Activated T-cell treated with anti-CD3 and anti-CD28 coated beads, Interleukin-2, amount 50 U/mL, for 72 hours (primary cell): Measurements from ENCODE around the gene CABCOCO1. TPM values are rescaled to one million over a fixed set of nuclear protein-coding genes. Genes with fewer than 3 reads are reported as not detected.

Experiments
- ATAC-seq, 2 donors: fragments of 150-1000 bp; cut with Tn5 transposase; replicated peaks in 1 of 2; 2 replicates each; pipeline ENCODE4 v1.10.0; 2021; ENCODE audit warnings: moderate library complexity in 2 of 2, mild to moderate bottlenecking in 1 of 2
- DNase-seq, 2 donors: peaks; one replicate each; pipeline ENCODE4 v3.0.0; 2021 to 2022; ENCODE audit warnings: mixed read lengths in 1 of 2
- H3K27ac Mint-ChIP-seq: one replicate; pipeline ENCODE4 v1.8.0; 2022; ENCODE audit warnings: mild to moderate bottlenecking, moderate library complexity, mixed read lengths
- H3K27me3 Mint-ChIP-seq: one replicate; pipeline ENCODE4 v1.8.0; 2022; ENCODE audit warnings: low read depth, mixed read lengths
- H3K36me3 Mint-ChIP-seq, 2 donors: one replicate each; pipeline ENCODE4 v1.8.0; 2022; ENCODE audit warnings: mixed read lengths in 2 of 2, mild to moderate bottlenecking in 1 of 2; ENCODE audit not compliant: insufficient read depth in 2 of 2
- H3K4me1 Mint-ChIP-seq: one replicate; pipeline ENCODE4 v1.8.0; 2022; ENCODE audit warnings: low read depth, mixed read lengths
- H3K4me3 Mint-ChIP-seq, 2 donors: one replicate each; pipeline ENCODE4 v1.8.0; 2022; ENCODE audit warnings: mild to moderate bottlenecking in 2 of 2, mixed read lengths in 2 of 2, moderate library complexity in 2 of 2
- H3K9me3 Mint-ChIP-seq, 2 donors: one replicate each; pipeline ENCODE4 v1.8.0; 2022; ENCODE audit warnings: mixed read lengths in 2 of 2
- total RNA-seq, 2 donors: library from RNA; stranded (reverse); gene quantifications; one replicate each; pipeline ENCODE4 v1.2.3, GENCODE V29; 2022

CABCOCO1 gene
- not detected for total RNA-seq

DNA sequence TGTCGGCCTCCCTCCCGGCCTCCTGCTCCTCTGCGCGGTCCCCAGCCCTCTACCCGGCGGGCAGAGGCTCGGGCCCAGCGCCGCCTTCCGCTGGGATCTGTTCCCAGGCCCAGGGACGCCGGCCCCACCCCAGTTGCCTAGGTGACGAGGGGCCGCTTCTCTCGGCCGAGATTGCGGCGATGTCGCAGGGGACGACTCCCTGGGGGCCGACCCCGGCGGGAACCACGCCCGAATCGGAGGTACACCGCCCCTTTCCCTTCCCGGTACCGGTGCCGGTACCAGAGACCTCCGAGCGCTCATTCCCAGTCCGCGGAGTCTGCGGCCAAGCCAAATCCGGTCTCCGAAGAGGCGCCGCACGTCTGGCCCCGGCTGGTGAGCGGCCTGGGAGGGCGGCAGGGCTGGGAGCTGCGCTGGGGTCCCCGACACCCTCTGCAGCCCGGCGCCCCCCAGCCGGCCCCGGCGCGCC is at the start of gene CABCOCO1:
CABCOCO1 (plus strand) TSS at position 136 of the 466 bp plus-strand sequence; CDS start at position 180, 44 bp downstream.
- Mint-ChIP-seq H3K36me3 (no peaks in the 10 kb centered on the region), H3K9me3 (no peaks in the 10 kb centered on the region), H3K27ac (no peak within 1 kb of the TSS), H3K27me3 (peaks cover 45% of the 10 kb centered on the region), H3K4me1 (no peaks in the 10 kb centered on the region), H3K4me3 (peak within 1 kb of the TSS in 1 of 2 donors; percentile 46)
- ATAC-seq = no peak
- DNase-seq = no peak

- DNase-seq = no peak
- Mint-ChIP-seq H3K4me3 (no peak overlapping the region), H3K27ac (no peak overlapping the region), H3K36me3 (no peaks in the 10 kb centered on the region), H3K9me3 (no peaks in the 10 kb centered on the region), H3K4me1 (no peaks in the 10 kb centered on the region), H3K27me3 (peaks cover 7% of the 10 kb centered on the region)
- ATAC-seq = no peak
Measured at GRCh38 chr10:61613665-61614064, 49.1 kb upstream of the CABCOCO1 start.

- no peak overlapping the region for H3K27ac Mint-ChIP-seq
- ATAC-seq (no peak), DNase-seq (no peak)
- no peaks in the 10 kb centered on the region for H3K9me3 Mint-ChIP-seq
- H3K36me3 Mint-ChIP-seq = no peaks in the 10 kb centered on the region
- H3K4me1 Mint-ChIP-seq = no peaks in the 10 kb centered on the region
- H3K4me3 Mint-ChIP-seq = no peak overlapping the region
- H3K27me3 Mint-ChIP-seq = no peaks in the 10 kb centered on the region
Measured at GRCh38 chr10:61616611-61617010, 46.1 kb upstream of the CABCOCO1 start.

GRCh38 chr10:61617180-61617579 is 45.5 kb upstream of the CABCOCO1 start:
- Mint-ChIP-seq H3K9me3 (no peaks in the 10 kb centered on the region), H3K4me1 (no peaks in the 10 kb centered on the region), H3K36me3 (no peaks in the 10 kb centered on the region), H3K27me3 (peaks cover 4% of the 10 kb centered on the region), H3K27ac (no peak overlapping the region), H3K4me3 (no peak overlapping the region)
- ATAC-seq (no peak), DNase-seq (no peak)

- ATAC-seq (no peak), DNase-seq (no peak)
Measured at GRCh38 chr10:61617586-61617985, 45.1 kb upstream of the CABCOCO1 start.

GRCh38 chr10:61618388-61618961 is 44.3 kb upstream of the CABCOCO1 start:
- Mint-ChIP-seq H3K9me3 (no peaks in the 10 kb centered on the region), H3K27ac (peak overlapping the region; percentile 22), H3K4me3 (no peak overlapping the region), H3K36me3 (no peaks in the 10 kb centered on the region), H3K27me3 (peaks cover 16% of the 10 kb centered on the region), H3K4me1 (no peaks in the 10 kb centered on the region)
- ATAC-seq (no peak), DNase-seq (no peak)

More at GRCh38 chr10:61617586-61617985, 45.1 kb upstream of the CABCOCO1 start:
- Mint-ChIP-seq H3K4me1 (no peaks in the 10 kb centered on the region), H3K9me3 (no peaks in the 10 kb centered on the region), H3K27ac (no peak overlapping the region), H3K36me3 (no peaks in the 10 kb centered on the region), H3K4me3 (no peak overlapping the region), H3K27me3 (peaks cover 9% of the 10 kb centered on the region)

DNA sequence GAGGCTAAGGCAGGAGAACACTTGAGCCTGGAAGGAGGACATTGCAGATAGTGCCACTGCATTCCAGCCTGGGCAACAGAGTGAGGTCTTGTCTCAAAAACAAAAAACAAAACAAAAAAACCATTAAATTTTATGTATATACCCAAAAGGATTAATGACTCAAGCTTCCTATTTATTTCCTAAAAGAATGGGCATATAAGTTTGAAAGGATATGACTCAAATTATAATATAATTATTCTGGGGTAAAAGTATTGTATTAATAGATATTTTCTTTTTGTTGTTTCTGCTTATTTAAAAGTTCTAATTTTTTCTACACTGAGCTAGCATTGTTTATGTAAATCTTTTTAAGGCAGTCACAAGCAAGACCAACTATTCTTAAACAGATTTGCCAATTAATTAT is 42.2 kb upstream of the CABCOCO1 start:
- Mint-ChIP-seq H3K4me3 (no peak overlapping the region), H3K9me3 (no peaks in the 10 kb centered on the region), H3K36me3 (no peaks in the 10 kb centered on the region), H3K27me3 (peaks cover 16% of the 10 kb centered on the region), H3K27ac (no peak overlapping the region), H3K4me1 (no peaks in the 10 kb centered on the region)
- no peak for DNase-seq
- ATAC-seq = no peak

GRCh38 chr10:61621605-61622051 is 41.1 kb upstream of the CABCOCO1 start:
- no peaks in the 10 kb centered on the region for H3K36me3 Mint-ChIP-seq
- no peak for ATAC-seq
- no peaks in the 10 kb centered on the region for H3K9me3 Mint-ChIP-seq
- H3K27ac Mint-ChIP-seq = no peak overlapping the region
- no peak overlapping the region for H3K4me3 Mint-ChIP-seq
- no peak for DNase-seq
- H3K4me1 Mint-ChIP-seq = no peaks in the 10 kb centered on the region
- H3K27me3 Mint-ChIP-seq = peaks cover 16% of the 10 kb centered on the region

DNA sequence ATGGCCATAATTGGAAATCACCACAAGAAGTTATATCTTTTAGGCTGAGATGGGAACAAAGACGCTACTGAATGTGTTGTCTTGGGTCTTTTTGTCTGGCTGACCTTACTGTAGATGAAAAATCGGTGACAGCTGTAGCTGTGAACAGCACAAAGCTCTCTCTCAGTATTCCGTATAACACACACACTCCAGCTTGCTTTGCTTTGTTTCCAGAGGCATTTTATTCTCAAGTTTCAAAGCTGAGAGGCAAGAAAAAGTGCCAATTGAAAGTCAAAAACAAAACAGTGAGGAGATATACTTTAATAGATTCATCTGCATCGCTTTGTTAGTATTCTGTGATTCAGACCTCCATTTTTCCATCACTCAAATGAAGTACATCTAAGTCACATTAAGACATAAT is 39.6 kb upstream of the CABCOCO1 start:
- no peak overlapping the region for H3K4me3 Mint-ChIP-seq
- no peaks in the 10 kb centered on the region for H3K36me3 Mint-ChIP-seq
- no peaks in the 10 kb centered on the region for H3K4me1 Mint-ChIP-seq
- no peaks in the 10 kb centered on the region for H3K9me3 Mint-ChIP-seq
- ATAC-seq (no peak), DNase-seq (no peak)
- peaks cover 16% of the 10 kb centered on the region for H3K27me3 Mint-ChIP-seq
- H3K27ac Mint-ChIP-seq = no peak overlapping the region

DNA sequence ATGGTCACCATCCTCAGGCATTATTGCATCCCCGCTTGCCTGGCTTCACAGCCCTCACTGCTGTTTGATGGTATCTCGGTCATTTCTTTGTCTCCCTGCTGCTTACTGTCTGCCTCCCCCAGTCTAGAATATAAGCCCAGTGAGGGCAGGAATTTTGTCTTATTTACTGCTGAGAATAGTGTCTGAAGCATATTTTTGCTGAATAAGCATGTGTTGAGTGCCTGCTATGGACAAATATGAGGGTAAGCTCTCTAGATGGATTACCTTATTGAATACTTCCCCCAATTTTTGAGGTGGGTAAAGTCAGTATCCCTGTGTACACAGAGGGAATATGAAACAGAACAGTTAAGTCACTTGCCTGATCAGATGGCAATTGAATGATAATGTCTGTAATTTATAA is 36.5 kb upstream of the CABCOCO1 start:
- Mint-ChIP-seq H3K4me1 (no peaks in the 10 kb centered on the region), H3K27me3 (peaks cover 16% of the 10 kb centered on the region), H3K36me3 (no peaks in the 10 kb centered on the region), H3K27ac (no peak overlapping the region), H3K9me3 (no peaks in the 10 kb centered on the region), H3K4me3 (no peak overlapping the region)
- no peak for ATAC-seq
- DNase-seq = no peak

- H3K27me3 Mint-ChIP-seq = peaks cover 11% of the 10 kb centered on the region
- ATAC-seq (no peak), DNase-seq (no peak)
- no peaks in the 10 kb centered on the region for H3K9me3 Mint-ChIP-seq
- no peaks in the 10 kb centered on the region for H3K4me1 Mint-ChIP-seq
- H3K36me3 Mint-ChIP-seq = no peaks in the 10 kb centered on the region
- H3K27ac Mint-ChIP-seq = no peak overlapping the region
- no peak overlapping the region for H3K4me3 Mint-ChIP-seq
Measured at GRCh38 chr10:61627266-61627665, 35.5 kb upstream of the CABCOCO1 start.

DNA sequence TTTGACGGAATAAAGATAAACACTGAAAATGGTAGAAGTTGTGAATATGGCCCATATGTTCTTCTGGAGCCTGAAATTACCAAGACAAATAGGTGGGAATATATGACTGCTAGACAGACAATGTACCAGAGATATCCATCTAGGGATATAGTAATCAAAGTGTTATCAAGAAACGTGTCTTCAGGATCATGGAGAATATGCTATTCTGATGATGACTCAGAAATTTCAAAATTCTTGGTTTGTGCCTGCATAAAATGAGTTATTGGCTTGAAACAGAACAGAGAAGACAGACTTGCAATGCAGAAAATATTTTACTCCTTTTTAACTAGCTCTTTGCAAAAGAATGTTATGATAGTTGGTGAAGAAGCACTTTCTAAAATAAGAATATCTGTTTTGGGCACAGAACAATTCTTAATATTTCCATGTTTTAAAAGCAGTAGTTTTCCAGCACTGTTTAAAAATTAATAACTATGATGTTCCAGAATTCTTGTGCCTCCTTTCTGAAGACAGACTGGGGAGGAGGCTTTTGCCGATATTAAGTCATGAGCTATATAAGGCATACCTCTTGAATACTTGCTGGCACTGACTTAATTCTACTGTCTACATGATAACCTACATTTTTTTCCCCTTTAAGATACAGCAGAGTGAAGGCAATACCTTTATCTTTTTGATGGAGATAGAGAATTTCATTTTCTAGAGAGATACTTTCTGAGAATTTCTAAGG is 34.4 kb upstream of the CABCOCO1 start:
- Mint-ChIP-seq H3K27ac (no peak overlapping the region), H3K4me3 (no peak overlapping the region), H3K4me1 (no peaks in the 10 kb centered on the region), H3K9me3 (no peaks in the 10 kb centered on the region), H3K27me3 (peaks cover under 1% of the 10 kb centered on the region), H3K36me3 (no peaks in the 10 kb centered on the region)
- ATAC-seq (no peak), DNase-seq (no peak)

- Mint-ChIP-seq H3K27ac (no peak overlapping the region), H3K4me1 (no peaks in the 10 kb centered on the region), H3K9me3 (no peaks in the 10 kb centered on the region), H3K27me3 (no peaks in the 10 kb centered on the region), H3K4me3 (no peak overlapping the region), H3K36me3 (no peaks in the 10 kb centered on the region)
- ATAC-seq = no peak
- no peak for DNase-seq
Measured at GRCh38 chr10:61628875-61629513, 33.7 kb upstream of the CABCOCO1 start.
